CD1c-positive myeloid dendritic cell (primary cell): ENCODE measurements around the gene SLC39A11.

Experiments used
- DNase-seq: peaks from one replicate; pipeline ENCODE4 v3.0.0-alpha.2; 2016; ENCODE audit errors: extremely low spot score

The SLC39A11 gene

GRCh38 chr17:73042809-73043685 is 49.4 kb downstream of the SLC39A11 start:
- no peak for DNase-seq

GRCh38 chr17:73042225-73042624 is 50.3 kb downstream of the SLC39A11 start:
- DNase-seq, result no peak

- no peak for DNase-seq
Measured at GRCh38 chr17:73039282-73039681, 53.2 kb downstream of the SLC39A11 start.

- DNase-seq, result no peak
Measured at GRCh38 chr17:73031472-73031871, 61.0 kb downstream of the SLC39A11 start.

DNA sequence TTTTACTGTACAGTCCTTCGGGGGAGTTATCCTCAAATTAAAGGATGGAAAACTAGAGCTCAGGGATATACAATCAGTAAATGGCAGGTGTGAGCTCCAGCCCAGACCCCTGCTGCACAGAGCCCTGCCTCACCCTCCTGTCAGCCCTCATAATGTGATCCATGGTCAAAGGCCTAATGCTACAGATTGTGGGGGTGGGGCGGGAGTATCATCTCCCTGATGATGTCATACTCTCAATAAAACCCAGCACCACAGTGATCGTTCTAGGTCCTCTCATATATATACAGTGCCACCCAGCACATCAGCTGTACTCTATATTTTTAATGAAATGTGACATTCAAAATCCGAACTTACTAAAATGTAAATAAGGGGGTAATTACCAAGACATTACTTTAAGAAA is 61.5 kb downstream of the SLC39A11 start:
- DNase-seq, result no peak

GRCh38 chr17:73030501-73030921 is 62.0 kb downstream of the SLC39A11 start:
- DNase-seq, result no peak

DNA sequence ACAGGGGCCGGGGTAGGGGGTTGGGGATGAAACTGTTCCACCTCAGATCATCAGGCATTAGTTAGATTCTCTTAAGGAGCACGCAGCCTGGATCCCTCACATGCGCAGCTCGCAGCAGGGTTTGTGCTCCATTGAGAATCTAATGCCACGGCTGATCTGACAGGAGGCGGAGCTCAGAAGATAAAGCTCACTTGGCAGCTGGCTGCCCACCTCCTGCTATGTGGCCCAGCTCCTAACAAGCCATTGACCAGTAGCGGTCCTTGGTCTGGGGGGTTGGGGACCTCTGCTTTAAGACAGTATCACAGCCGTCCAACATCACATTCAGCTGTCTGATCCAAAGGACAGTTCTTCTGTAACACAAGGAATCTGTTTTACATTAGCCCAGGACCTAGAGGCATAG is 62.5 kb downstream of the SLC39A11 start:
- no peak for DNase-seq

DNA sequence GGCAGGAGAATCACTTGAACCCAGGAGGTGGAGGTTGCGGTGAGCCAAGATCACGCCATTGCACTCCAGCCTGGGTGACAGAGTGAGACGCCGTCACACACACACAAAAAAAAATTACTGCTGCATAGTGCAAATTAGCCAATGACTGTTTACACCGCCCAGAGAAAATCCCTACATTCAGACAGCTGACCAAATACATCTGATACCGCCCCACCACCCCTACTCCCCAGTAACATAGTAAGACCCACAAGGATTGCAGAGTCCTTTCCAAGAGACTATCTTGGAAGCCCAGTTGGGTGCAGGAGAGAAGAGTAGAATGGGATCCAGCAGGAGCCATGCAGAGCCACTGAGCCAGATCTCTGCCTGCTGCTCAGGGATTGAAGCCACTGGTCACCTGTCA is 63.5 kb downstream of the SLC39A11 start:
- no peak for DNase-seq

- no peak for DNase-seq
Measured at GRCh38 chr17:73028299-73028755, 64.2 kb downstream of the SLC39A11 start.

DNA sequence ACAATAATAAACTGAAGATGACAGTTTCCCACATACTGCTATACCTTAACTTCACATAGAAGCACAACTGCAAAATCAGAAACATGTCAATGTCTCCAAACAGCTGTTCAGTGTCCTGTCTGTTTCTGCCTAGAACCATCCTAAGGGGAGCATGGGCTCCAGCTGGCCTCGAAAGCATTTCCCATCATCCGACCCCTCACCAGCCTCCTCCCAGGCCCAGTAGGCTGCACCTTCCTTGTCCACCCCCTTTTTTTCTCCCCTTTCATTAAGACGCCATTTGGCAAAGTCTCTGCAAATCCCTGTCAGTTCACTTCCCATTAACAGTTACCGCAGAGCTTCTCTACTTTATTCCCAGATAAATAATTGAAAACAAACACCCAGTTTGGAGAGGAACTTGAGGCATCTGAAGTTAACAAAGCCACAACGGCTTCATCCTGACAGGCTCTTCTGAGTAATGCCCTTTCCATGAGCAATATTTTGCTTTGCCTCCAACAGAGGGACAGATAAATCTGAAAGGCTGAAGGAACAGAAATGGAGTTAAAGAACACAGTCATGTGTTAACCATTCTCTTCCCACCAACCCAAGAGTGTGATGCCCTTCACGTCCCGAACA is 65.3 kb downstream of the SLC39A11 start:
- DNase-seq, result no peak

- DNase-seq, result no peak
Measured at GRCh38 chr17:73025041-73025560, 67.4 kb downstream of the SLC39A11 start.

DNA sequence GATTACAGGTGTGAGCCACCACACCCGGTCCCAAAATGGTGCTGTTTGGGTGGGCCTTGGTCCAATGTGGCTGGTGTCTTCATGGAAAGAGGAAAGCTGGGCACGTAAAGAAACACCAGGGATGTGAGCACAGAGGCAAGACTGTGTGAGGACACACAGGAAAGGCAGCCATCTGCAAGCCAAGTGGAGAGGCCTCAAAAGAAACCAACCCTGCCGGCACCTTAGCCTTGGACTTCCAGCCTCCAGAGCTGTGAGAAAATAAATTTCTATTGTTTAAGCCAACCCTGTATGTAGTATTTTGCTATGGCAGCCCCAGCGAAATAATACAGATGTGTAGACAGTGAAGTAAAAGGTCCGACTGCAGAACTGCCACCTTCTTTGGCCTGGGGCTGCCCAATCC is 68.7 kb downstream of the SLC39A11 start:
- no peak for DNase-seq

DNA sequence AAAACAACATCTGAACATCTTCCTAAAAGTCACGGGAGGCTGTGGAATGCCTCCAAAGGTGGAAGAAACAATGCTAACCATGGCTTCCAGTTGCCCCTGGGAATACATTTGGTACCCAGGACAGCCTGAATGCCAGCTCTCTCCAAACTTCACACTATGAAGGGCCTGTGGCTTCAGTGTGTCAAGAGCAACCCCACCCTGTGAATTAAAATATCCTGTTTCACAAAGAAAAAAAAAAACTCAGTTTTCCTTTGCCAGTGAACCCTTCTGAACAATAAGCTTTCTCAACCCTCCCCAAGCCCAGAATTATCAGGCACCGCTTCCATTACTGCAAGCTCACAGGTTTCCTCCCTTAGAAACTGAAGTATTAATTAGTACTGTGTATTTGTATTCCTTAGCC is 69.8 kb downstream of the SLC39A11 start:
- DNase-seq, result no peak

DNA sequence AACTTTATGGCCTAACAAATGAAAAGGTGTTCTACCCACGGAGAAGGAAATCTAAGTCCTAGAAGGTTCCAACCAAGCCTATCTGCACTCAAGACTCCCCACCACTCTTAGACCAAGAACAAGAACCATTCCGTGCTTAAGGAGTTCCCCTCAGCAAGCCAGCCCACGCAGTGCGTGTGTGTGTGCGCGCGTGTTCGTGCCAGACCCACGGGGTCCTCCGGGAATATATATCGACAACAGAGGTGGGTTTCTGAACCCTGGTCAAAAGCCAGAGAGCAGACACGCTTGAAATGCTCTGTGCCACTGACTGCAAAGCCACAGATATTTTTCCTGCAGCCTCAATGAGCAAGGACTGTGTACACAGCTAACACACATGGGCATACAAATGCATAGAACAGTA is 70.7 kb downstream of the SLC39A11 start:
- no peak for DNase-seq

DNA sequence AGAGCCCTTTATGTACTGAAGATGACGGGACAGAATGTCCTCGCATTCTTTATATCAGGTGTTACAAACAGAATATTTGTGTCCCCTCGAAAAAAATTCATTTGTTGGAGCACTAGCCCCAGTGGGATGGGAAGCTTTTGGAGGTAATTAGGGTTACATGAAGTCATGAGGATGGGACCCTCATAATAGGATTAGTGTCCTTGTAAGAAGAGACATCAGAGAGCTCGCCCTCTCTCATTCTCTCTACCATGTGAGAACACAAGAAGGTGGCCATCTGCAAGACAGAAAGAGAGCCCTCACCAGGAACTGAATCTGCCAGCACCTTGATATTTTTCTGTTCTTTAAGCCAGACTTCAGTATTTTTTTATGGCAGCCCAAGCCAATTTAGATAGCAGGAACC is 72.4 kb downstream of the SLC39A11 start:
- DNase-seq, result no peak

DNA sequence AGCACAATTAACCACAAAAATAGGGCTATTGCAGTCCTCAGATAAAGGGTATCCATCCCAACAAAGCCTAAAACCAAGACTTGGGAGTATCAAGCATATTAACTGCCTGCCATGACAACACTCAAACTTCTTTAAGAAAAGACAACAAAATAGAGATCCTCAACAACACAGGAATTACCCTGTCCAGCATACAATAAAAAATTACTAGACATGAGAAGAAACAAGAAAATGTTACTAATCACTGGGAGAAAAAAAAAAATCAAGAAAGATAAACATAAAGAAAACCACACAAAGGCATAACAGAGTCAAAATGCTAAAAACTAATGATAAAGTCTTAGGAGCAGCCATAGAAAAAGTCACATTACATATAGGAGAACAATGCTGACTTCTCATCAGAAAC is 73.9 kb downstream of the SLC39A11 start:
- no peak for DNase-seq

DNA sequence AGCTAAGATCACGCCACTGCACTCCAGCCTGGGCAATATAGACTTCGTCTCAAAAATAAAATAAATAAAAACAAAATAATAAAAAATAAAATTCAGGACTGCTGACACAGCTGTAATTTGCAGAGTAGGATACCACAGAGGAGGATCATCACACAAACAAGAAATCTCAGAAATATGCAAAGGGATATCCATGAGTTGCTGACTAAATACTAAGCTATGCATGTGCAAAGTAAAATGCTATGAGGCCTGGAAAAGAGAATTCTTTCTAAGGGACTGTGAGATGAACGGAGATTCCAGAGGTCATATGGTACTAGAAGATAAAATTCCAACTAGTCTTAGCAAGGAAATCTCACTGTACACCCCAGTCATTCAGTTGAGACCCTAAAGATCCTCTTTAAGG is 74.8 kb downstream of the SLC39A11 start:
- no peak for DNase-seq

- no peak for DNase-seq
Measured at GRCh38 chr17:73015722-73016276, 76.7 kb downstream of the SLC39A11 start.

- no peak for DNase-seq
Measured at GRCh38 chr17:73013816-73014663, 78.4 kb downstream of the SLC39A11 start.

DNA sequence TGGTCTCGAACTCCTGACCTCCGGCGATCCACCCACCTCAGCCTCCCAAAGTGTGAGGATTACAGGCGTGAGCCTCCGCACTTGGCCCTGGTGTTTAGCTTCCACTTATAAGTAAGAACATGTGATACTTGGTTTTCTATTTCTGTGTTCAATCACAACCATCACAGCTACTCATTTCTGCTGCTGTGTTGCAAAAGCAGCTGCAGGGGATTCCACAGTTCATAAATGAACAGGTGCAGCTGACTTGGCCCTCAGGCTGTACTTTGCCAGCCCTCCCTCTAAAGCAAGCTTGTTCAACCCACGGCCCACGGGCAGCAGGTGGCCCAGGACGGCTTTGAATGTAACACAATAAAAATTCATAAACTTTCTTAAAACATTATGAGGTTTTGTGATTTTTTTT is 79.2 kb downstream of the SLC39A11 start:
- DNase-seq, result no peak

DNA sequence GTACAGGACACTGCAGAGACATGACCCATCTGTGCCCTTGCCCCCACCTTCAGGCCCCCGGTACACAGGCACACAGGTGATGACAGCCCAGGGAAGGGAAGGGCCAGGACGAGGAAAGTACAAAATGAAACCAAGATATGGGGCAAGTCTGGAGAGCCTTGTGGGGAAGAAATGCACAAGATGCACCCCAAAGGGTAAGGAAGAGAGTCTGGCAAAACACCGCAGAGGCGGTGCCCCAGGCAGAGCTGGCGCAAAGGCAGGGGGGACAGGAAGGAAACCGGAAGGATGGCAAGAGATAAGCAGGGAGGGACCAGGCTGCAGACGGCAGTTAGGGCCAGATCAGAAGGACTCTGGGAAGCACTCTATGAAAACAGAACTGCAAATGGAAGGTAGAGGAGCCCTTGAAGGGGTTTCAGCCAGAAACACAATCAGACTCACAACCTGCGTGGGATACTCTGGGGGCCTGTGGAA is 81.4 kb downstream of the SLC39A11 start:
- no peak for DNase-seq

- no peak for DNase-seq
Measured at GRCh38 chr17:73010414-73010813, 82.1 kb downstream of the SLC39A11 start.
